PFSK-1 (cell line): Measurements from ENCODE around the gene MAN1C1.
A peak's percentile ranks its signal among the peaks of the same experiment; 100 is the strongest.

Source experiments
- FOXP2 ChIP-seq: optimal IDR thresholded peaks from 2 replicates; pipeline ENCODE3; 2011; ENCODE audit warnings: borderline replicate concordance, control low read depth, inconsistent platforms; ENCODE audit not compliant: insufficient read depth; ENCODE audit errors: extremely low read length, extremely low read depth
- POLR2AphosphoS5 ChIP-seq: IDR thresholded peaks from 2 replicates; pipeline ENCODE4 v1.6.1; 2012; ENCODE audit warnings: low read depth, mild to moderate bottlenecking, control low read depth, low read length, moderate library complexity
- SIN3A ChIP-seq: IDR thresholded peaks from 2 replicates; pipeline ENCODE4 v1.6.1; 2012; ENCODE audit warnings: mild to moderate bottlenecking, low read length, moderate library complexity, borderline replicate concordance; ENCODE audit not compliant: insufficient read depth
- TAF1 ChIP-seq: IDR thresholded peaks from 2 replicates; pipeline ENCODE4 v1.6.1; 2012; ENCODE audit warnings: low read length, control low read depth, borderline replicate concordance; ENCODE audit not compliant: insufficient read depth
- TF ChIP-seq, protein P1 (sequence below), 2 experiments: IDR thresholded peaks; 2 replicates each; pipeline versions ENCODE4 v1.6.1 to v1.8.0; 2011 to 2012; ENCODE audit warnings: low read depth in 2 of 2, low read length in 2 of 2, control low read depth in 1 of 2, inconsistent platforms in 1 of 2, mild to moderate bottlenecking in 1 of 2, moderate library complexity in 1 of 2; ENCODE audit not compliant: insufficient read depth in 1 of 2

The MAN1C1 gene

GRCh38 chr1:25725482-25725881 lies 108.9 kb downstream of the MAN1C1 start:
- TF ChIP-seq, protein P1, sequence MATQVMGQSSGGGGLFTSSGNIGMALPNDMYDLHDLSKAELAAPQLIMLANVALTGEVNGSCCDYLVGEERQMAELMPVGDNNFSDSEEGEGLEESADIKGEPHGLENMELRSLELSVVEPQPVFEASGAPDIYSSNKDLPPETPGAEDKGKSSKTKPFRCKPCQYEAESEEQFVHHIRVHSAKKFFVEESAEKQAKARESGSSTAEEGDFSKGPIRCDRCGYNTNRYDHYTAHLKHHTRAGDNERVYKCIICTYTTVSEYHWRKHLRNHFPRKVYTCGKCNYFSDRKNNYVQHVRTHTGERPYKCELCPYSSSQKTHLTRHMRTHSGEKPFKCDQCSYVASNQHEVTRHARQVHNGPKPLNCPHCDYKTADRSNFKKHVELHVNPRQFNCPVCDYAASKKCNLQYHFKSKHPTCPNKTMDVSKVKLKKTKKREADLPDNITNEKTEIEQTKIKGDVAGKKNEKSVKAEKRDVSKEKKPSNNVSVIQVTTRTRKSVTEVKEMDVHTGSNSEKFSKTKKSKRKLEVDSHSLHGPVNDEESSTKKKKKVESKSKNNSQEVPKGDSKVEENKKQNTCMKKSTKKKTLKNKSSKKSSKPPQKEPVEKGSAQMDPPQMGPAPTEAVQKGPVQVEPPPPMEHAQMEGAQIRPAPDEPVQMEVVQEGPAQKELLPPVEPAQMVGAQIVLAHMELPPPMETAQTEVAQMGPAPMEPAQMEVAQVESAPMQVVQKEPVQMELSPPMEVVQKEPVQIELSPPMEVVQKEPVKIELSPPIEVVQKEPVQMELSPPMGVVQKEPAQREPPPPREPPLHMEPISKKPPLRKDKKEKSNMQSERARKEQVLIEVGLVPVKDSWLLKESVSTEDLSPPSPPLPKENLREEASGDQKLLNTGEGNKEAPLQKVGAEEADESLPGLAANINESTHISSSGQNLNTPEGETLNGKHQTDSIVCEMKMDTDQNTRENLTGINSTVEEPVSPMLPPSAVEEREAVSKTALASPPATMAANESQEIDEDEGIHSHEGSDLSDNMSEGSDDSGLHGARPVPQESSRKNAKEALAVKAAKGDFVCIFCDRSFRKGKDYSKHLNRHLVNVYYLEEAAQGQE (IDR thresholded peaks at IDR 0.05; ENCODE audit: insufficient read depth in 1 of 2, low read depth in 2 of 2, low read length in 2 of 2): no peak

GRCh38 chr1:25727088-25727487 lies 110.5 kb downstream of the MAN1C1 start:
- TF ChIP-seq FOXP2 (no peak), TAF1 (no peak), SIN3A (no peak), POLR2AphosphoS5 (no peak)
- TF ChIP-seq, protein P1 (IDR thresholded peaks at IDR 0.05; ENCODE audit: insufficient read depth in 1 of 2, low read depth in 2 of 2, low read length in 2 of 2): no peak

- no peak for TF ChIP-seq TAF1
- TF ChIP-seq POLR2AphosphoS5: no peak
- TF ChIP-seq, protein P1 (IDR thresholded peaks at IDR 0.05; ENCODE audit: insufficient read depth in 1 of 2, low read depth in 2 of 2, low read length in 2 of 2): no peak
- TF ChIP-seq FOXP2: peak; percentile 24
- TF ChIP-seq SIN3A: no peak
These were observed 111.2 kb downstream of the MAN1C1 start for GRCh38 chr1:25727635-25728286.

DNA sequence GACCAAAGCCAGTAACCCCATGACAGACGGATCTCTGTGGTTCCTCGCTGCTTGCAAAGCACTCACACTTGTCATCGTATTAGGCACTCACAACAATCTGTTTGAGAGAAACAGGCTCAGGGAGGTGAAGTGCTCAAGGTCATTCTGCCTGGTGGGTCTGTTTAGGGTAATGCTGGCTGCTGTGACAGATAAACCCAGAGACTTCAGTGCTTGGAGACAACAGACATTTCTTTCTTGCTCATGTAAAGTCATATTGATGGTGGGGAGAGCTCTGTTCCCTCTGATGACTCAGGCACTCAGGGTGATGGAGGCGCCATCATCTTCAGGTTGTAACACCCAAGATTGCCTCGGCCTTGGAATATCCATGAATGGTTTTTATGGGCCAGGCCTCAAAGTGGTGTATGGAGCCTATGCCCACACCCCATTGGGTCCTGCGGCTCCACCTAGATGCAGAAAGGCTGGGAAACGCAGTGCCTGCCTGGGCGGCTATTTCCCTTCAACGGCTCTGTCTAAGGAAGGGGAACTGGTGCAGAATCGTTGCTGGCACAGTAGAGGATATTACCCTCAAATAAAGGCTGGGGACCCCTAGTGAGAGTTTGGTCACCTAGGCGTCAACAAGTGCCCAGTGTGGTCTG lies 111.8 kb downstream of the MAN1C1 start:
- TF ChIP-seq TAF1 (no peak), POLR2AphosphoS5 (no peak), FOXP2 (no peak)

- no peak for TF ChIP-seq FOXP2
- TF ChIP-seq TAF1: no peak
- TF ChIP-seq SIN3A: no peak
- no peak for TF ChIP-seq POLR2AphosphoS5
- TF ChIP-seq, protein P1 (IDR thresholded peaks at IDR 0.05; ENCODE audit: insufficient read depth in 1 of 2, low read depth in 2 of 2, low read length in 2 of 2): no peak
These were observed 112.5 kb downstream of the MAN1C1 start for GRCh38 chr1:25729045-25729444.
